NCI-H1694 (cell line): ENCODE data around the gene MYH10.

Experiments used
- DNase-seq: peaks from one replicate; lab custom pipeline; 2025; lab: John Stamatoyannopoulos, UW

Gene MYH10

DNA sequence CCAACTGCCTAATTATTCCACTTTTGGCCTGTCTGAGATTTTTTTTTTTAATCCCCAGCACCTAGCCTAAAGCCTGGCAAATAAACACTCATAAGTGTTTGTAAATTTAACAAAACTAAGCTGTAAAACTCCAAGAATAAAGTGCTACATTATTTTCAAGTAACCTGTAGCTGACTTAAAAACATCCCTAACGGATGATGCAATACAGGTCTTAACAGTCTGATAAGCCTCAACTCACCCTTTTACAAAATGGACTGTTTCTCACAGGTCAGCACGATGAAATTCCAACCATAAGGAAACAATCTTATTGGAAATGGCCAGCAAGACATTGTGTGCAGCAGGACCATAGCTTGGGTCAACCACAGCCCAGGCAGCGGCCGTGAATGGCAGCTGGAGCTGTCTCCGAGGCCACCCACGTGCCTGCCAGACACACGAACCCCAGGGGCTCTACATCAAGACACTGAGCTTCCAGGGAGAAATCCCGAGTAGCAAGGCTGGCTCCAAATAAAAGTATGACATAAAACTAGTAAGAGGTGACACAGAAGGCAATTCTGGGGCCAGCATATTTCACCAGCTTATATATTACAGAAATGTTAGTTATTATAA is 135.9 kb downstream of the MYH10 start:
- no peak for DNase-seq

DNA sequence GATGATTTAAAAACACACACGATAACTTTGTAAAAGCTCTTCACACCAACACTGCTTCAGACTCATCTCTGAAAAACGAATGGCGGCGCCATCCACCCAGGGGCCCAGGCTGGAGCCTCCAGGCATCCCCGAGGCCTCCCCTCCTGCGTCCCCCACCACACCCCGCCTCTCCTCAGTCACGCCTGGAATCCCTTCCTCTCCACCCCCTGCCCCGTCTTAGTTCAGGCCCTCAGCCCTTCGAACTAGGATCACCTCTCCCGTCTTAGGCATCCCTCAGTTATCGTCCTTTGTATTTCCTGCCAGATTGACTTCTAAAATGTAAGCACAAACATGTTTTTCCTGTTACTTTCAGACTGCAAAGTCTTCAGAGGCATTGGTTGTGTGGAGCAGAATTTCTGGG is 136.5 kb downstream of the MYH10 start:
- DNase-seq = no peak

DNA sequence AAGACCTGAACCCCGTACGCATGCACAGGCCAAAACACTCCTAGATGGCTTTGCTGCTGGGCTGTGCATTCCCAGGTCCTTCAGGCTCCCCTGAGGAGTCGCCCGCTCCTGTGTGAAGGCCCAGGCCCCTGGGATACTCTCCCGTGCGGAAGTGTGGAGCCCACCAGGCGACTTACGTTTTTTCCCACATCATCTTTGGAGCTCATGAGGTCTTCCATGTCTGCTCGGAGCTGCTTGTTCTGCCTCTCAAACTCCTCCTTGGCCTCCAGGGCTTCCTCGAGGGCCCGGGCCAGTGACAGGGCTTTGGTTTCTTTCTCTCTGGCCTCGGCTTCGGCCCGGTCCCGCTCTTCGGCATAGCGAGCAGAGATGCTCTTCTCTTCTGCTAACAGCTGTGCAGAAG is 138.4 kb downstream of the MYH10 start:
- DNase-seq = no peak

DNA sequence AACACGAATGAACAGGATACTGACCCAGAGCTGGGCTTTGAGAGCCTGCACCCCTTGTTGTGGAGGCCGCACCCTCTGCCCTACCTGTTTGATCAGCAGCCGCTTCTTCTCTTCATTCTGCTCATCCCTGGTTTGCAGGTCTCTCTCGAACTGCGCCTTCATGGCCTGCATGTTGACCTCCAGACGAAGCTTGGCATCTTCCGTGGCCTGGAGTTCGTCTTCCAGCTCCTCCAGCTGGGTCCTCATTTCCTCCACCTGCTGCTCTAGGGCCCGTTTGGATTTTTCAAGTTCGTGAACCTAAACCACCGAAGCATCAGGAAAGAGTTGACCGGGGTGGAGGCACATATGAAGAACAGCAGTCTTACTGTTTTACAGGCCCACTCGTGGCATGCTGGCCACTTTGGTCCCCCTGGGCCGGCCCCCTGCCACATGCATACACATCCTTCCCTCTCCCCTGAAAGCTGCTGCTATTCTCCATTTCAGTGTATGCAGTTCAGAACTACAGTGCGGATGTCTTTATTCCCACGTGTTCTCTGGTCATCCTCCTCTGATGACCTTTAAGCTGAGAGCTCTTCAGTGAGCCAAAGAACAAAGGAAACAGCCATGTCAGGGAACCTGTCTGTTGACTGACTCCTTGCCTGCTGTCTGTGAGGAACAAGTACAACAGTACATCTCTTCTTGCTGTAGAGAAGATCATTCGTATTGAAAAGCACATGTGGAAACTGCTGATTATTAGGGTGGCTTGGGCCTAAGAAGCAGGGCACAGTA is 140.1 kb downstream of the MYH10 start:
- no peak for DNase-seq

DNA sequence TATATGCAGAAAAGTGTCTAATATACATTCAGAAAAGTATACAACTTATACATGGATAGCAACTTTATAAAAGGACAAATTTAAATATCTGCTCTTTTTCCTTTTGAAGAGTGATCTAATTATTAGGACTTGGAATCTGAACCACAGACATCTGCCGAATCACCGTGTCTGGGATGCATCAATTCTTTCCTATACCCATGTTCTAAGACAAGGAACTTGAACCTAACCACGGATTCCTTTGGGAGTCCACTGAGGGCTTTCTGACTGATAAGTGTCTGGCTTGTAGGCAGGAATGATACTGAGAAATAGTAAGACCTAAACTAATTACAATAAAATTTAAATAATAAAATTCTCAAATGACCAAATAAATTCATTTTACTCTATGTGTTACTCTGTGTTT is 140.7 kb downstream of the MYH10 start:
- no peak for DNase-seq

DNA sequence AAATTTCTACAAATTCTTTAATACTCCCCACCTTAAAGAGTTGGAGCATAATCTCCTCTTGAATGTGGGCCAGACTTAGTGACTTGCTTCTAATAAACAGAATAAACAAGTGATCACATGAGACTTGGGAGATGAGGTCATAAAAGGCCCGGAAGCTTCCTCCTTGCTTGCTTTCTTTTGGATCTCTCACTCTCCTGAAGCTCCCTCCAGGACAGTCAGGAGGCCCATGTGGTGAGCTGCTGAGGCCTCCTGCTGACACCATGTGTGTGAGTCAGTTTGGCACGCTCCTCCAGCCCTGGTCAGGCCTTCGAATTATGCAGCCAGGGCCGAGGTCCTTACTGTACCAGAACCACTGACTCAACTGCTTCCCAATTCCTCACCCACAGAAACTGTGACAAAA is 141.6 kb downstream of the MYH10 start:
- no peak for DNase-seq

DNA sequence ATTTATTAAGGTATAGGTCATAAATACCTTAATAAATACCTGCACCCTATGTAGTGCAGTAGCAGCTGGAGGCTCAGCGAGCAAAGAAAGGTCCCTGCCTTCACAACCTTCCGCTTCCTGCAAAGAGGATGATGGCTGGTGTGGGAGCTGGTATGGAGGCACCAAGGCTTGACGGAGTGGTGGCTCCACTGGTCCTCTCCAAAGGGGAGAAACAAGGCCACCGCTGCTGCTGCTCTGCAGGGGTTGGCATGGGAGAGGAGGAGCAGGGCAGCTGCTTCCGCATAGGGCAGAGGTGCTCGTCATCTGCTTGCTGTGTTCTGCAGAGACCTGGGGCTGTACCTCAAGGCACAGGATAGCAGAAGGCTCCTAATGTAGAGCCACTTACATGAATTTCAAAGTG is 142.0 kb downstream of the MYH10 start:
- DNase-seq = no peak

DNA sequence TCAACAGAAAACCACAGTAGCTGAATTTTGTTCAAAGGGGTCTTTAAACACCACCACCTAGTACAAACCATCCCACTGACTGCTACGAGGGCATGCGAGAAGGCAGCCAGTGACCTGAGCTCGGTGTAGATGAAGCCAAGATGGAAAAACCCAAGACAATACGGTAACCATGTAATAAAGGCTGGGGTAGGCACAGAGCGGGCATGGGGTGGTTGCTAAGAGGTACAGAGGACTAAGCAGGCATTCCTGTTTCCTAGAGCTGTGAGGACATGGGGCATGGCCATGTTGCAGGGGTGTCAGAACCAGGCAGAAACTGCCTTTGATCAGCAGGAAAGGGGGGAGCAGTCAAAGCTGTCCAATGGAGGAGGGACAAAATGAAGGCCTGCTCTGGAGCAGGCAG is 142.8 kb downstream of the MYH10 start:
- DNase-seq = no peak

DNA sequence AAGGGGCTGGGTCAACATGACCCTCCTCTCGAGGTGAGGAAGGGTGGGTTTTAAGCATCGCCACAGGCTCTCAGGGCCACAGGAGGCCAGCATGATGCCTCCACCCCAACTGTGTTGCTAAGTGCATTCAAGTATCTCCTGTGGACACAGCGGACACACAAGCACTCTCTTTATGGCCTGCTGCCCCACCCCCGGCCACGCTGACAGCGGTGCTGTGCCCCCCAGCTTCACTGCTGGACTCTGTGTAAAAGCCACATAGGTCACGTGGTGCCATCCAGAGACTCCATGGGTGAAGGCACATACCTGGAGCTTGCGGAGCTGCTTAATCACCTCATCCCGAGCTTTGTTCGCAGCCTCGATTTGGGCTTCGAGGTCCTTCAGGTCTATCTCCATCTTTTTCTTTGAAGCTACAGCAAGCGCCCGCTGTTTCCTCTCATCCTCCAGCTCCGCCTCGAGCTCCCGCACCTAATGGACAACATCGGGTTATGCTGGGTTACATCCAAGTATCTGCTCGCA is 143.3 kb downstream of the MYH10 start:
- no peak for DNase-seq

DNA sequence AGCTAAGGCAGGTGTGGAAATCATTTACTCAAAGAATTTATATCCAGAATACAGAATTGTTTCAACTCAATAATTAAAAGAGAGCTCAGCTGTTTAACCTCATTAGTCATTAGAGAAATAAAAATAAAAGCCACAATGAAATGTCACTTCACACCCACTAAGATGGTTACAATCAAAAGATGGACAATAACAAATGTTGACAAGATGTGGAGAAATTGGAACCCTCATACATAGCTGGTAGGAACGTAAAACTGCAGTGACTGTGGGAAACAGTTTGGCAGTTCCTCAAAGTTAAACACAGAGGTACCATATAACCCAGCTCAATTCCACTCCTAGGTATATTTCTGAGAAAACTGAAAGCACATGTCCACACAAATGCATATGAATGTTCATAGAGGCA is 145.0 kb downstream of the MYH10 start:
- no peak for DNase-seq

DNA sequence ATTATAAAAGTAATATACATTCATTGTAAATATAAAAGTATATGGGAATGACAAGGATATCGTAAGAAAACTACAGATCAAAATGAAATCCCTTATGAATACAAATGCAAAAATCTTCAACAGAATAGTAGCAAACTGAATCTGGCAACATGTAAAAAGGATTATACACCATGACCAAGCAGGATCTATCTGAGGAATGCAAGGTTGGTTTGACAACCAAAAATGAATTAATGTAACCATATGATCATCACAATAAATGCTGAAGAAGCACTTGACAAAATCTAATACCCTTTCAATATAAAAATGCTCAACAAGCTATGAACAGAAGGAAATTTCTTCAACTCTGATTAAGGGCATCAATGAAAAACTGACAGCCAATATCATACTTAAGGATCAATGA is 146.1 kb downstream of the MYH10 start:
- DNase-seq = no peak

DNA sequence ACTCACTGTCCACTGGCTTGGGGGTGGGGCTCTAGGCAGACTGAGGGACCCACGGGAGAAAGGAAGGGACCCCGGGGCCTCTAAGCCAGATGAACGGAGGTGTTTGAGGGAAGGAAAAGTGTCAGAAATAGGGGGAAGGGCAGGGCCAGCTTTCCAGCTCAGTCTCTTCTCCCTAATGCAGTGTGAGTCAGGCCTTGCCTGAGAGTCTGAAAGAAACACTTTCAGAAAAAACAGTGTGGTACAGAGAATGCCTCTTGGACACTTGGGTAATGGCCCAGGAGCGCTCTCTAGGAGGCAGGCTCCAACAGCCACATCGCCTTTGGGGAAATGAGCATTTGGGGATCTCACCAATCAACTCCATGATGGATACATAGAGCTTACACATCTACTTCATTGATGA is 148.0 kb downstream of the MYH10 start:
- DNase-seq = no peak

DNA sequence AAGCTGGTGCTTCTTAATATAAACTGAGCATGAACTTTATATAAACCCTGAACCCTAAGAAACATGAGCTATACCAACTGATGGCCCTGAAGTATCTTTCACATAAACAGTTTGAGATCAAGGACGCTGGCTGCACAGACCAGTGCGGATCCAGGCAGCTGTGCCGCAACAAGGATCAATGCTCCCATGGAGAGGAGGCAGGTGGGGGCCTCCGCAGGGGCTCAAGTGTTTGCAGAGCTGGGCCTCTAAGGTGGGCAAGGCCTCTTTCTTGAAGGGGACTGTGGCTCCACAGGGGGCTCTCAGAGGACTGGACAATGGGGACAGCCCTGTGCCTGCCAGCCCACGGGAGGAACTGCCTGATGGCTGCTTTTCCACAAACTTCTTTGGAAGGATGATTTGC is 148.8 kb downstream of the MYH10 start:
- DNase-seq = no peak

DNA sequence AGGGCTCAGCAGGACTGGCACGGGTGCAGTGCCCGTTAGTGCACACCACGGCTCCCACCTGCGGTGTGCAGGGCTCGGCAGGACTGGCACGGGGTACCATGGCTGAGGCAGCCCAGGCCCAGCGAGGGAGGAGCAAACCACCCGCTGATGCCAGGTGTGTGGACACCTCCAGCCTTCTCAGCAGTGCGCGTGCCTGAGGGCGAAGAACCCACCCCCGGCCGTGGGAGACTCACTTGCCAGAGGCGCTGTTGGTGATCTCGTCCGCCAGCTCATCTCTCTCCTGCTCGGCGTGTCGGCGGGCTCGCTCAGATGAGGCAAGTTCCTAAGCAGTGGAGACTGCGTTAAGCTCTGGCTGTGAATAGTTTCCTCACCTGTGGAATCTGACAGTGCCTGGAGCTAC is 149.4 kb downstream of the MYH10 start:
- DNase-seq = no peak

DNA sequence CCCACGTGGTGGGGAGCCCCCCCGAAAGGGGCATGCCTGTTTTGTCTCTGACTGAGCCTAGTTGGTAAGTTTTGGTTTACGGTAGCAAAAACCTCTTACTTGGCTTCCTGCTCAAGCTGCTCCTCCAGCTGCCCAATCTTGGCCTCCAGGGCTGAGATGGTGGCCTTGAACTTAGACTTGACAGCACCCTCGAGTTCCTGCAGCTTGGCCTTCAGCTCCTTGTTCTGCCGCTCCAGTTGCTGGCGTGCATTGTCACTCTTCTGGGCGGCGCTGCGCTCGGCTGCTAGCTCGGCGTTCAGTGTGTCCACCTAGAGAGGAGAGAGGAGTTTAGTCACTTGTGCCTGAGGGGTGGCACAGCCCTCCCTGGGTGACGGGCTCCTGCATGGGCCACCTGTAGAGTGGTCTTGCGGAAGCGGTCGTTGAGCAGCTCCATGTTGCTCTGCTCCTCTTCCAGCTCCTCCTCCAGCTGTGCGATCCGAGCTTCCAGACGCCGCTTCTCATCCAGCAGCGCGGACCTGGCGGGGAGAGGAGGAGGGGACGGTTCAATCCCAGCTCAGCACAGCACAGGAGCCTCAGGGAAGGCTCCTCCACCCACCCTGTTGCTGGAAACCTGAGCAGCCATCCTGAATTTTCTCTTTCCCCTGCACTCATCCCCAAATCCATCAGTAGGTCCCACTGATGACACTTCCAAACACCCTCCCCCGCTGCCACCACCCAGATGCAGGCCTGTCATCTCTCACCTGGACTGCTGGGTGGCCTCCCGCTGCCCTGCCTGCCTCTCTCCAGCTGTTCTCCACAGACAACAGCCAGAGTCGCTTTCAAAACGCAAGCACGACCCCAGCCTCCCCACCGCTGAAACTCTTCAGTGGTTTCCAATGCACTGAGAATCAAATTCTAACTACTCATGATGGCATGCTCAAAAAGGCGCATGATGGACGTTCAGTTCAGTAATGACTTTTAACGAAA is 150.2 kb downstream of the MYH10 start:
- no peak for DNase-seq

DNA sequence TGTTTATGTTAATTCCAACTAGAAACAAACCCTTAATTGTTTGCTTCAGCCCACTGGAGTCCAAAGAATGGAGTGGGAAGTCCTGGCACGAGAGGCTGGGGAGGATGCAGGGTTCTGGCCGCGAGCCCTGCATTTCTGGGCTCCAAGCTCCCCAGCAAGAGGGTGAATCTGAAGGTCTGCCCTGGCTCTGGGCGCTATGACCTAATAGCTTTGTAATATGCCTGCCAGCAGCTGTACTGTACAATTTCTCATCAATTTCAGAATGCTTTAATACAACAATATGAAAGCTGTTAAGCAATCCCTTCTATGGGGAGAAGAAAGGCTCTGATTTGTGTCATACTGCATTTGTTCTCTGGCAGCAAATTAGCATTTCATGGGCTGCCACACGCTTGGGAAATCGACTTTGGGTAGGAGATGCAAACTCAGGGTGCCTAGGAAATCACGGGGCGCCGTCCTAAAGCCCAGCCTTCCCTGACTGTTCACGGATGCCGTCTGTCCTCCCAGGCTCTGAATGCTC is 151.0 kb downstream of the MYH10 start:
- no peak for DNase-seq

DNA sequence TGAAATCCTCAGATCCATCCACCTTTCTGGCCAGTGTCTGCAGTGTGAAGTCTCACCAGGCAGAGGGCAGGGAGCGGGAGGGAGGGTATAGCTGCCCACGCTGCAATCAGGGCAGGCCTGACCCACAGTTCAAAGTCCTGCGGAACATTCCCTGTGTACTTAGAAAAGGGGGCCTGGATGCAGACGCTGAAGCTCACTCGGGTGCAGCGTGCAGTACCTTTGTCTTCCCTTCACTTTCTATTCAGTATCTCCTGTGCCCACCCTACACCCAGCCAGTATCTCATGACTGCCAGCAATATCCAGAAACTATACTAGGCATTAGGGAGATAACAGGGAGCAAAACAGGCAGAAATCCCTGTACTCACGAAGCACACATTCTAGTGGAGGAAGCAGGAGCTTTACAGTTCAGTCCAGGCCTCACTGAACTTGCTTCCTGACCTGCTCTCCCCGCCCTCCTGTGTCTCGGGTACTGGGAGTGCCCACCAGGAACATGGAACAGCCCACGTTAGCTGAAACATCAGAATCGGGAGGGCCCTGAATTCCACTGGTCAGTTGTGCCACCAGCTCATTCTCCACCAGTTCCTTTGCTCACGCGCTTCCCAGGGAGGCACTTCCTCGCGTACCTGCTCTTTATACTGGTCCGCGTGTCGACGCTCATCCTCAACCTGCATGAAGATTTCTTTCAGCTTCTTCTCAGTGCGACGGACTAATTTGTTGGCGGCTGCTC is 152.6 kb downstream of the MYH10 start:
- no peak for DNase-seq

DNA sequence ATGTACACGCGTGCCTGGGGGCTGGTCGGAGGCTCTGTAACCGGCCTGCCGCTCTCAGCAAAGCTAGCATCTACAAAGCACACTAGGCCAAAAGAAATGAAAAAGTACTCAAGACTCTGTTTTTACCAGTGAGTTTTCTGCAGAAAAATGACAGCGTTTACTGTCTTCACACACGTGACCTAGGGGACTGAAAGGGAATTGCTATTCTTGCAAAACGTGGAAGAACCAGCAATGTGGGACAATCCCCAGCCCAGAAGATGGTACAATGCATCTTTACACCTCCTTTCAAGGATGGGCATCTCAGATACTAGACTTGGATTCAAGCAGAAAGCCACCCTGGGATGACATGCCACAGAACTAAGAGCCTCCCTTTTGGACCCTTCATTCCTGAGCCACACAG is 153.4 kb downstream of the MYH10 start:
- no peak for DNase-seq

DNA sequence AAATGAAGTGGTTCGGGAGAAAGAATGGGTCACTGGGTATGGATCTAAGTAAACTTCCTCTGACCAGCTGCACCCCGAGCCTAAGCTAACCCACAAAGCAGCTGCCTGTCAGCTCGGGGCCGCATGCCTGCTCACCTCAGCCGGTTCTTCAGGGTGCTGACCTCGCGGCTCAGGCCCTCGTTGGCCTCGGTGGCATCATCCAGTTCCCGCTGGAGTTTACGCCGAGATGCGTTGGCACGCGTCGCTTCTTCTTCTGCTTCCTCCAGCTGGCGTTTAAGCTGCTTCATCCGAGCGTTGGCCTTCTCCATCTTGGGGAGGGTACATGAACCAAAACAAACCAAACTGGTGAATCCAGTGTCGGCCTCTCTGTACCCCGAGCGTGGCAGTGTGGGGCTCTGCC is 153.8 kb downstream of the MYH10 start:
- no peak for DNase-seq

DNA sequence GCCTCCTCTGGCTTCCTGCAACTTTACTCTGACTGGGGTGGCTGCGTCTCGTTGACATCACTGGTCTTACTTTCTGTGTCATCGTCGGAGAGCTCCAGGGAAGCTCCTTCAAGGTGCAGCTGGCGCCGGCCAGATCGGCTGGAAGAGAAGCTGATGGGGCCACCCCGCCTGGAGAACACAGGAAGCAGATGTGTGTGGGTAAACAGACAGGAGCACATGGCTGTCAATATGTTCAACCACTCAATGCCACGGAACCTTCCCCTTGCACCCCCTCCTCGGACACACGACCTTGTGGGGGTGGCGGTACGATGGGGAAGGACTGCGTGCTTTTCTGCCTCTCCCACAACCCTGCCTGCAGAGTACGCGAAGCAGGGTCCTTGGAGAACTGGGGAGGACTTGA is 154.7 kb downstream of the MYH10 start:
- no peak for DNase-seq

DNA sequence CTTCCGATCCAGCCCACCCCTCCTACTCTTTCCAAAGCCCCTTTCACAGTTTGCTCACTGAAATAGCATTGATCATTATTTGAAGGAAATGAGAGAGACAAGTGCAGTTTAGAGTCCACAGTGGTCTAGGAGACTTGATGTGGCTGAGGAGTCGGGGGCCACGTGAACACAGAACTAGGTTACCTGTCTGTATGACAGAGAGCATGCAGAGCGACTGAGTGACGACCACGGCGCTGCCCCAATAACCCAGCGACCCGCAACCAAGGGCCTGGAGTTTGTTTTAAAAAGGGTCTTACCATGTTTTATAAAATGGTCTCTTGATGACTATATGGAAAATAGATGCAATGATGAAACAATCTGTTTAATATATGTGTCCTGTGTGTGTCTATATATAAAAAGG is 155.3 kb downstream of the MYH10 start:
- no peak for DNase-seq

DNA sequence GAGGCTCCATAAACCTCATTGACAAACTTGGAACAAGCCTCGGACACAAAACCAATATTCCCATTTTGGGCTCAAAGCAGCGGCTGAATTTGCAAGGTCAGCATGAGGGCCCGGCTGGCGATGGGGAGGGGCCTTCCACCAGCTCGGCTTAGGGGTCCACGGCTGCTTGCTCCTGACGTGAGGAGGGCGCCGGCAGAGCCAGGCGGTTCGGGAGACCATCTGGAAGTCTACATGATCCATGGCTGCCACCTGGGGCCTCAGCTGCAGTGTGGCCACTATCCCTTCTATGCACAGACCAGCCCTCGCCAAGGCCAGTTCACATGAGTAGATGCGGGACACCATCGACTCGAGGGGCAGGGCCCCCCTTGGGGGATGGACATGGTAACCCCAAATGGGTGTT is 155.7 kb downstream of the MYH10 start:
- DNase-seq = no peak
